Mammary epithelial cell (primary cell): Measurements from ENCODE around the gene NDUFS2.
"Not testable (repeated sequence)": the region's sequence is repeated elsewhere in the genome, so short reads cannot be mapped to it uniquely, and the experiment has no call there.

Experiments
- EZH2 ChIP-seq: IDR thresholded peaks from 2 replicates; pipeline ENCODE4 v1.6.1; 2012; ENCODE audit warnings: low read length, inconsistent platforms, borderline replicate concordance
- TF ChIP-seq, protein P1 (sequence below), 2 donors: IDR thresholded peaks in 1 of 2; conservative IDR thresholded peaks in 1 of 2; 2 replicates each; pipeline ENCODE4 v1.5.1; 2011 to 2012; ENCODE audit warnings: inconsistent platforms in 2 of 2, low read length in 2 of 2, mild to moderate bottlenecking in 2 of 2, control low read depth in 1 of 2, low read depth in 1 of 2; ENCODE audit not compliant: insufficient read depth in 1 of 2; ENCODE audit errors: extremely low read depth in 1 of 2

- TF ChIP-seq, protein P1, sequence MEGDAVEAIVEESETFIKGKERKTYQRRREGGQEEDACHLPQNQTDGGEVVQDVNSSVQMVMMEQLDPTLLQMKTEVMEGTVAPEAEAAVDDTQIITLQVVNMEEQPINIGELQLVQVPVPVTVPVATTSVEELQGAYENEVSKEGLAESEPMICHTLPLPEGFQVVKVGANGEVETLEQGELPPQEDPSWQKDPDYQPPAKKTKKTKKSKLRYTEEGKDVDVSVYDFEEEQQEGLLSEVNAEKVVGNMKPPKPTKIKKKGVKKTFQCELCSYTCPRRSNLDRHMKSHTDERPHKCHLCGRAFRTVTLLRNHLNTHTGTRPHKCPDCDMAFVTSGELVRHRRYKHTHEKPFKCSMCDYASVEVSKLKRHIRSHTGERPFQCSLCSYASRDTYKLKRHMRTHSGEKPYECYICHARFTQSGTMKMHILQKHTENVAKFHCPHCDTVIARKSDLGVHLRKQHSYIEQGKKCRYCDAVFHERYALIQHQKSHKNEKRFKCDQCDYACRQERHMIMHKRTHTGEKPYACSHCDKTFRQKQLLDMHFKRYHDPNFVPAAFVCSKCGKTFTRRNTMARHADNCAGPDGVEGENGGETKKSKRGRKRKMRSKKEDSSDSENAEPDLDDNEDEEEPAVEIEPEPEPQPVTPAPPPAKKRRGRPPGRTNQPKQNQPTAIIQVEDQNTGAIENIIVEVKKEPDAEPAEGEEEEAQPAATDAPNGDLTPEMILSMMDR (conservative IDR thresholded peaks at IDR 0.05 in 1 of 2, IDR thresholded peaks at IDR 0.05 in 1 of 2; ENCODE audit: extremely low read depth in 1 of 2, insufficient read depth in 1 of 2, low read depth in 1 of 2, low read length in 2 of 2), result not testable (repeated sequence)
- not testable (repeated sequence) for TF ChIP-seq EZH2
These were observed 53.9 kb downstream of the NDUFS2 start for GRCh38 chr1:161255955-161256520.
